HG02870 (cell line): ENCODE measurements around the gene EIF2S1.
"Not testable (repeated sequence)": the region's sequence is repeated elsewhere in the genome, so short reads cannot be mapped to it uniquely, and the experiment has no call there.

ENCODE experiments used
- ATAC-seq: cut with Tn5 transposase; IDR thresholded peaks from one replicate; pipeline ENCODE4 v1.9.1; 2021; ENCODE audit warnings: mild to moderate bottlenecking, moderate library complexity; ENCODE audit not compliant: unreplicated experiment

The EIF2S1 gene

GRCh38 chr14:67359775-67360469 lies at the start of gene EIF2S1, which contains the start of gene ATP6V1D:
Gene EIF2S1 (plus strand): TSS chr14:67360328. CDS start chr14:67364768, 4,440 bp downstream.
Gene ATP6V1D (minus strand): TSS chr14:67359804. CDS start chr14:67359698, 106 bp downstream.
- peak; percentile 83 for ATAC-seq

GRCh38 chr14:67311868-67312267 lies 48.3 kb upstream of the EIF2S1 start:
- ATAC-seq, result no peak

GRCh38 chr14:67313153-67313552 lies 47.0 kb upstream of the EIF2S1 start:
- ATAC-seq, result no peak

- ATAC-seq, result no peak
Observed at GRCh38 chr14:67317822-67318221, 42.3 kb upstream of the EIF2S1 start.

- no peak for ATAC-seq
Observed at GRCh38 chr14:67319142-67319541, 41.0 kb upstream of the EIF2S1 start.

- not testable (repeated sequence) for ATAC-seq
Observed at GRCh38 chr14:67329666-67330065, 30.5 kb upstream of the EIF2S1 start.

- ATAC-seq, result no peak
Observed at GRCh38 chr14:67331368-67332125, 28.6 kb upstream of the EIF2S1 start.

GRCh38 chr14:67332468-67332867 lies 27.7 kb upstream of the EIF2S1 start:
- no peak for ATAC-seq

GRCh38 chr14:67335781-67336180 lies 24.3 kb upstream of the EIF2S1 start:
- no peak for ATAC-seq

- not testable (repeated sequence) for ATAC-seq
Observed at GRCh38 chr14:67341231-67341630, 18.9 kb upstream of the EIF2S1 start.

- ATAC-seq, result no peak
Observed at GRCh38 chr14:67343601-67344230, 16.4 kb upstream of the EIF2S1 start.

GRCh38 chr14:67345583-67345982 lies 14.5 kb upstream of the EIF2S1 start:
- no peak for ATAC-seq

- no peak for ATAC-seq
Observed at GRCh38 chr14:67352055-67352454, 8.1 kb upstream of the EIF2S1 start.

- no peak for ATAC-seq
Observed at GRCh38 chr14:67357186-67357968, 2.8 kb upstream of the EIF2S1 start.

GRCh38 chr14:67357969-67358354 lies 2.2 kb upstream of the EIF2S1 start:
- ATAC-seq, result no peak

GRCh38 chr14:67358924-67359774 lies 979 bp upstream of the EIF2S1 start:
- ATAC-seq, result no peak

- peak; percentile 12 for ATAC-seq
Observed at GRCh38 chr14:67360470-67361206, 510 bp downstream of the EIF2S1 start.

GRCh38 chr14:67365476-67365875 lies 5.3 kb downstream of the EIF2S1 start:
- no peak for ATAC-seq

- no peak for ATAC-seq
Observed at GRCh38 chr14:67370830-67371229, 10.7 kb downstream of the EIF2S1 start.
